Tibial nerve (tissue), 3 donors: Measurements from ENCODE around the gene OR51Q1.

Experiments used
- POLR2A ChIP-seq, 2 donors: fragments of 450-650 bp; IDR thresholded peaks; one replicate each; pipeline ENCODE4 v1.6.1; 2017; ENCODE audit warnings: antibody characterized with exemption in 2 of 2, mild to moderate bottlenecking in 2 of 2, moderate library complexity in 2 of 2
- TF ChIP-seq, protein P1 (sequence below), 5 experiments: fragments of 200-600 bp in 3 of 5; fragments of 450-650 bp in 2 of 5; sonication (generic) in 3 of 5; IDR thresholded peaks; one replicate each; pipeline ENCODE4 v1.5.1; 2016 to 2019; ENCODE audit warnings: antibody characterized with exemption in 5 of 5, mild to moderate bottlenecking in 3 of 5, moderate library complexity in 2 of 5

GRCh38 chr11:5423131-5423530, 1.2 kb downstream of the OR51Q1 start:
- TF ChIP-seq POLR2A (IDR thresholded peaks at IDR 0.05): no peak
- TF ChIP-seq, protein P1, sequence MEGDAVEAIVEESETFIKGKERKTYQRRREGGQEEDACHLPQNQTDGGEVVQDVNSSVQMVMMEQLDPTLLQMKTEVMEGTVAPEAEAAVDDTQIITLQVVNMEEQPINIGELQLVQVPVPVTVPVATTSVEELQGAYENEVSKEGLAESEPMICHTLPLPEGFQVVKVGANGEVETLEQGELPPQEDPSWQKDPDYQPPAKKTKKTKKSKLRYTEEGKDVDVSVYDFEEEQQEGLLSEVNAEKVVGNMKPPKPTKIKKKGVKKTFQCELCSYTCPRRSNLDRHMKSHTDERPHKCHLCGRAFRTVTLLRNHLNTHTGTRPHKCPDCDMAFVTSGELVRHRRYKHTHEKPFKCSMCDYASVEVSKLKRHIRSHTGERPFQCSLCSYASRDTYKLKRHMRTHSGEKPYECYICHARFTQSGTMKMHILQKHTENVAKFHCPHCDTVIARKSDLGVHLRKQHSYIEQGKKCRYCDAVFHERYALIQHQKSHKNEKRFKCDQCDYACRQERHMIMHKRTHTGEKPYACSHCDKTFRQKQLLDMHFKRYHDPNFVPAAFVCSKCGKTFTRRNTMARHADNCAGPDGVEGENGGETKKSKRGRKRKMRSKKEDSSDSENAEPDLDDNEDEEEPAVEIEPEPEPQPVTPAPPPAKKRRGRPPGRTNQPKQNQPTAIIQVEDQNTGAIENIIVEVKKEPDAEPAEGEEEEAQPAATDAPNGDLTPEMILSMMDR (IDR thresholded peaks at IDR 0.05): no peak
